Ovary (tissue), 9 donors: ENCODE data around the gene SEH1L. TPM values are rescaled to one million over a fixed set of nuclear protein-coding genes. Genes with fewer than 3 reads are reported as not detected.

Source experiments
- DNase-seq, 5 donors: peaks; one replicate each; pipeline ENCODE4 v3.0.0-alpha.2; 2019 to 2020
- H3K27ac ChIP-seq, 2 donors: fragments of 200-600 bp; one replicate each; pipeline versions ENCODE4 v1.5.1 to v1.8.0; 2019 to 2022
- H3K27me3 ChIP-seq: fragments of 200-600 bp; one replicate; pipeline ENCODE4 v1.8.0; 2022
- H3K36me3 ChIP-seq: fragments of 200-600 bp; sonication (generic); one replicate; pipeline ENCODE4 v1.5.1; 2019
- H3K4me1 ChIP-seq: one replicate; pipeline ENCODE4 v1.8.1; 2013; ENCODE audit warnings: mild to moderate bottlenecking, moderate library complexity; ENCODE audit not compliant: insufficient read depth
- H3K4me3 ChIP-seq: fragments of 200-600 bp; sonication (generic); one replicate; pipeline ENCODE4 v1.5.1; 2017
- H3K9me3 ChIP-seq, 2 donors: fragments of 200-600 bp in 1 of 2; sonication (generic) in 1 of 2; one replicate each; pipeline versions ENCODE4 v1.5.1 to v1.8.1; 2013 to 2019; ENCODE audit warnings: mild to moderate bottlenecking in 1 of 2, moderate library complexity in 1 of 2
- EP300 ChIP-seq: sonication (generic); formaldehyde crosslinking; IDR thresholded peaks from one replicate; pipeline ENCODE4 v1.6.1; 2017; ENCODE audit warnings: antibody characterized with exemption
- POLR2A ChIP-seq: fragments of 450-650 bp; IDR thresholded peaks from one replicate; pipeline ENCODE4 v1.6.1; 2017; ENCODE audit warnings: antibody characterized with exemption, mild to moderate bottlenecking, moderate library complexity
- WGBS, 3 donors: extraction: QIAGEN DNeasy Blood & Tissue Kit in 1 of 3; methylation state at CpG; one replicate each; pipeline versions ENCODE4 v1.1.5 to v1.1.7; 2013 to 2017; 5-methylcytosine and 5-hydroxymethylcytosine counted together
- intact Hi-C, 4 donors: fragments of 100-400 bp; cut with DNase I; formaldehyde crosslinking; loops; one replicate each; pipeline versions ENCODE4 v1.11.0 to v1.15.1; 2022 to 2023
- polyA plus RNA-seq, 2 donors: library from polyadenylated mRNA; stranded (reverse); fragments of 200-250 nt in 1 of 2; fragments of 350-450 nt in 1 of 2; fragmentation: Illumina TruSeq in 1 of 2; extraction: RNeasy Lipid Tissue Mini Kit (QIAGEN cat#74804) in 1 of 2; gene quantifications; one replicate each; pipeline ENCODE4 v1.2.3, GENCODE V29; 2013 to 2014
- total RNA-seq, 7 donors: library from RNA; depleted of rRNA in 2 of 7; stranded (reverse); fragments of >200 nt in 2 of 7; fragmentation: NEBNext Ultra II Directional in 3 of 7; extraction: Animal tissue kit (Norgen Biotek cat#: 25700) in 3 of 7; gene quantifications; one replicate each; pipeline versions ENCODE4 v1.1.0 to v1.2.4, GENCODE V29; 2016 to 2023
- TF ChIP-seq, protein P1 (sequence below), 3 donors: fragments of 450-650 bp in 2 of 3; fragments of 200-600 bp in 1 of 3; IDR thresholded peaks; one replicate each; pipeline versions ENCODE4 v1.5.1 to v1.8.0; 2016 to 2022; ENCODE audit warnings: antibody characterized with exemption in 3 of 3, mild to moderate bottlenecking in 1 of 3
- donor health status: DM: no; HTN: no; CAD: no; lungs with moderate emphysema.
- donor health status: DM: no; HTN: no; CAD: no.
- donor health status: Bipolar disorder and iron deficiency.
- donor health status: DM: yes; HTN: yes; CAD: no.
- donor health status: DM: no; HTN: no; CAD: no.
- donor health status: DM: yes; HTN: yes; CAD: no.

Gene SEH1L
- total and polyA plus RNA-seq, 9 donors: 12.3 to 56.1 (median 35.7) TPM

GRCh38 chr18:12911929-12912703 lies 35.7 kb upstream of the SEH1L start:
- no peaks in the 10 kb centered on the region for H3K27me3 ChIP-seq
- no peak for DNase-seq
- TF ChIP-seq EP300: no peak
- TF ChIP-seq POLR2A: no peak
- TF ChIP-seq, protein P1, sequence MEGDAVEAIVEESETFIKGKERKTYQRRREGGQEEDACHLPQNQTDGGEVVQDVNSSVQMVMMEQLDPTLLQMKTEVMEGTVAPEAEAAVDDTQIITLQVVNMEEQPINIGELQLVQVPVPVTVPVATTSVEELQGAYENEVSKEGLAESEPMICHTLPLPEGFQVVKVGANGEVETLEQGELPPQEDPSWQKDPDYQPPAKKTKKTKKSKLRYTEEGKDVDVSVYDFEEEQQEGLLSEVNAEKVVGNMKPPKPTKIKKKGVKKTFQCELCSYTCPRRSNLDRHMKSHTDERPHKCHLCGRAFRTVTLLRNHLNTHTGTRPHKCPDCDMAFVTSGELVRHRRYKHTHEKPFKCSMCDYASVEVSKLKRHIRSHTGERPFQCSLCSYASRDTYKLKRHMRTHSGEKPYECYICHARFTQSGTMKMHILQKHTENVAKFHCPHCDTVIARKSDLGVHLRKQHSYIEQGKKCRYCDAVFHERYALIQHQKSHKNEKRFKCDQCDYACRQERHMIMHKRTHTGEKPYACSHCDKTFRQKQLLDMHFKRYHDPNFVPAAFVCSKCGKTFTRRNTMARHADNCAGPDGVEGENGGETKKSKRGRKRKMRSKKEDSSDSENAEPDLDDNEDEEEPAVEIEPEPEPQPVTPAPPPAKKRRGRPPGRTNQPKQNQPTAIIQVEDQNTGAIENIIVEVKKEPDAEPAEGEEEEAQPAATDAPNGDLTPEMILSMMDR (IDR thresholded peaks at IDR 0.05): no peak

GRCh38 chr18:12921178-12921577 lies 26.6 kb upstream of the SEH1L start:
- Histone ChIP-seq H3K9me3 (no peaks in the 10 kb centered on the region), H3K4me3 (no peak overlapping the region), H3K4me1 (no peaks in the 10 kb centered on the region), H3K27me3 (no peaks in the 10 kb centered on the region), H3K27ac (no peak overlapping the region), H3K36me3 (no peaks in the 10 kb centered on the region)
- intact Hi-C loops: no loop called here
- no peak for TF ChIP-seq EP300
- TF ChIP-seq, protein P1 (IDR thresholded peaks at IDR 0.05): no peak
- TF ChIP-seq POLR2A: no peak
- WGBS, 3 donors: 46 to 60% (median 58%) methylated on average over 7 of the region's 7 CpGs
- no peak for DNase-seq

More at GRCh38 chr18:12911929-12912703, 35.7 kb upstream of the SEH1L start:
- WGBS, 3 donors: 54 to 55% (median 55%) methylated on average over 64 to 75 of the region's 75 CpGs
- Histone ChIP-seq H3K36me3 (no peaks in the 10 kb centered on the region), H3K27ac (no peak overlapping the region), H3K4me1 (peaks cover under 1% of the 10 kb centered on the region), H3K4me3 (no peak overlapping the region), H3K9me3 (no peaks in the 10 kb centered on the region)
- intact Hi-C loops: no loop called here

- no peak for DNase-seq
- TF ChIP-seq POLR2A: no peak
- TF ChIP-seq EP300: no peak
- TF ChIP-seq, protein P1 (IDR thresholded peaks at IDR 0.05): no peak
- H3K4me1 ChIP-seq: no peaks in the 10 kb centered on the region
- H3K27ac ChIP-seq: no peak overlapping the region
- intact Hi-C loops: no loop called here
- no peaks in the 10 kb centered on the region for H3K27me3 ChIP-seq
- no peak overlapping the region for H3K4me3 ChIP-seq
- WGBS, 3 donors: 84 to 93% (median 92%) methylated on average over 1 of the region's 1 CpG
- H3K36me3 ChIP-seq: no peaks in the 10 kb centered on the region
- no peaks in the 10 kb centered on the region for H3K9me3 ChIP-seq
Observed at GRCh38 chr18:12922266-12922665, 25.5 kb upstream of the SEH1L start.

DNA sequence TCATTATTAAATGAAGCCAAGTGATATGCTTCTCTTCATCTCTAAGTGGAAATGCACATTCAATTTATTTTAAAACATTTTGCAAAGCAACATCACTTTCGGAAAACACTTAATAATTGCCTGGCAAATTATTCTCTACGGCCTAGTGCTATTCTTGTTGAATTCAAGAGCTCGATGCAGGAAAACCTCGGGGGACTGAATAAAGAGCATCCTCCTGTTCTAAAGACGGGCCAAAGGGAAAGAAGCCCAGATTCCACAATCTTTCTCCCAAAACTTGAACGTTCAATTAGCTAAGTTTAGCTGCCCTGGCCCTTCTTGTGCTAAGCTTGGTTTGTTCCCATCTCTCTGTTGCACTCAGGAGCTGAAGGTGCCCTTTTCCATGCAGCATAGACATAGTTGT lies 23.2 kb upstream of the SEH1L start:
- no peaks in the 10 kb centered on the region for H3K4me1 ChIP-seq
- intact Hi-C loops: loop anchor here in 1 of 4 donors (5.0 kb wide), 1 partner anchor 182 kb away; no protein-coding TSS in a partner anchor
- no peak for TF ChIP-seq EP300
- TF ChIP-seq, protein P1 (IDR thresholded peaks at IDR 0.05): no peak
- TF ChIP-seq POLR2A: no peak
- no peaks in the 10 kb centered on the region for H3K27me3 ChIP-seq
- no peak for DNase-seq
- H3K27ac ChIP-seq: no peak overlapping the region
- no peaks in the 10 kb centered on the region for H3K9me3 ChIP-seq
- H3K36me3 ChIP-seq: no peaks in the 10 kb centered on the region
- WGBS, 3 donors: 41 to 61% (median 55%) methylated on average over 6 of the region's 6 CpGs
- no peak overlapping the region for H3K4me3 ChIP-seq
